HG02852 (cell line): ENCODE measurements around the gene CXCL11.
"Not testable (repeated sequence)": the region's sequence is repeated elsewhere in the genome, so short reads cannot be mapped to it uniquely, and the experiment has no call there.

ENCODE experiments used
- ATAC-seq: cut with Tn5 transposase; IDR thresholded peaks from one replicate; pipeline ENCODE4 v1.9.1; 2021; ENCODE audit warnings: mild to moderate bottlenecking, moderate library complexity; ENCODE audit not compliant: unreplicated experiment

The CXCL11 gene

DNA sequence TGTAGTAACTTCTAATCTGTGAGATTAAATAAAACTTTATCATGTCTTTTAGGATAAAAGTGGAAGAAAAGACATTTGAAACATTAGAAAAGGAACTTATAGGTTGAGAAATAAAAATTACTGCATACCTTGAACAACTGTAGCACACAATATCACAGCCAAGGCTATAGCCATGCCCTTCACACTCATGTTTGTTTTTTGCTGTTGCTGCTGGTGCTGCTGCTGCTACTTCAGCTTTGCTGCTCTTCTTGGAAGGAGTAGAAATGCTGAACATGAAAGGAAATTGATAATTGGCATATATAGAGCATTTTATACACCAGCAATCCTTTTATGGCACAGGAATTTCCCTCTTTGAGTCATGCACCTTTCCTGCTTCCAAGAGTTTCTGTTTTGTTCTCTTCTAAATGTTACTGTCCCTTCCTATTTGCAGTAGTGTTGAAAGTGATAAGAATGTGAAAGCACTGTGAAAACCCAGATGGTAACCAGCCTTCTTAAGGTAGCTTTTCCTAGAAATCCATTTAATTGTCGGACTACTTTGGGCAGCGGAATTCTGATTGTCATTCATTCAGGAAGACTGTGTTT is at the start of gene CXCL11:
CXCL11 (minus strand) TSS at position 272 of the 582 bp plus-strand sequence; CDS start at position 189, 83 bp downstream.
- no peak for ATAC-seq

DNA sequence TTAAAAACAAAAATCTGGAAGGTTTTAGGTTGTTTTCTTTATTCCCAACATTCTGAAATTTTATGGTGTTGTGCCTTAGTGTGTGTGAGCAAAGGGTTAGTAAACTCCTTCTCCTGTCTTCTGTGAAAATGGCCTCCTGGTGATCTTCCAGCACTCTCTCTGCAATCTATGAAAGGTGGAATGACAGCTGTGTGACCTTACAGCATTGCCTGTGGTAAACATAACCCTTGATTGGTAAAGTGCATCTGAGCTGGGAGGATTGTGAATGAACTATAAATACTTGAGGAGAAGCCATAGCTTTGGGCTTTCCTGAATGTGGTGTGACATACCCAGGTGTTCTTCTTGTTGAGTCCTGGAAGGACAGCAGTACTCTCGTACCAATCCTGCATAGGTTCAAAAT is 48.7 kb upstream of the CXCL11 start:
- ATAC-seq = no peak

DNA sequence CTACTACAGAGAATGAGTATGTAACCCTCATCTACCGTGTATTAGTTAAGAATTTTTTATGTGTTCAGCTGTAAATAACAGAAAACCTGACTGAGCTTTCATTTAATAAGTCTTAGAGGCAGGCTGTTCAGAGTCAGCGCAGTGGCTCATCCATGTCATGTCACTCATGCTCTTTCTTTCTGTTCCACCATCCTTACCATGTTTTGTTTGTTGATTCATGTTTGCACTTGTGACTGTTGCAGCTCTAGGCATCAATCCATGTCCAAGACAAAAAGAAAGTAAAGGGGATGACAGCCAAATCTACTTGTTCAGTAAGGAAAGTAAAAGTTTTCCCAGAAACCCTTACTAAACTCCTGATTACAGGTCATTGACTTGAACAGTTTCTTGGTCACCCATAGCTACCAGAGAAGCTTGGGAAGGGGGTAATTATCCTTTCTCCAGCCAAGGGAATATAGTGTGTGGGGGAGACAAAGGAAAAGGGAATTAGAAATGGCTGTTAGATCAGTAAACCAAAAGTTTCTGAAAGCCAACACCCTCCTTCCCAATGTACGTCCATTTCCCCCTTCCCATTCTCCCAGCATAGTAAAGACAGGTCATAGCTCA is 47.6 kb upstream of the CXCL11 start:
- ATAC-seq = no peak

DNA sequence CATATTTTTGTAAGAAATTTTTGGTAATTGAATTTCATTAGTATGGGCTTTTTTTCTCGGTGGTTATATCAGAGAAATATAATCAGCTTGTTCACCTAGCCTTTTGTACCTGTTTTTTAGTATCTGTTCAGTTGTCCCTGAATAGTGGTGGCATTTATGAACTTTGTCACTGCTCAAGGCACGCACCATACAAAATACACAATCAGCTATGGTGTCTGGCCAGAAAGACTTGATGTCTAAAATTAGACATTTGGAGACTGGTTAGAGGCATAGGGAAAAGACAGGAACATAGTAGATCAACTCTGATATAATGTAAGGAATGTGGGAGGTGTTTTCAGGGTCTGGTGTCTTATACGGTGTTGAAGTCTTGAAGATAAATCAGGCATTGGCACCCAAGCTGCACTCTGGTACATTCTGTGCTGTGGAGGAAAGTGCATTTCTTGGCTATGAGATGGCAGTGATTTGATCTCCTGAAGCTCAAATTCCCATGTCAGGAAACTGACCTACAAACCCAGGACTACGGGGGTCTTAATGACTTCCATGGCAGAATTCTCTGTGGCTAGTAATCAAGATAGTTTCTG is 42.3 kb upstream of the CXCL11 start:
- no peak for ATAC-seq

DNA sequence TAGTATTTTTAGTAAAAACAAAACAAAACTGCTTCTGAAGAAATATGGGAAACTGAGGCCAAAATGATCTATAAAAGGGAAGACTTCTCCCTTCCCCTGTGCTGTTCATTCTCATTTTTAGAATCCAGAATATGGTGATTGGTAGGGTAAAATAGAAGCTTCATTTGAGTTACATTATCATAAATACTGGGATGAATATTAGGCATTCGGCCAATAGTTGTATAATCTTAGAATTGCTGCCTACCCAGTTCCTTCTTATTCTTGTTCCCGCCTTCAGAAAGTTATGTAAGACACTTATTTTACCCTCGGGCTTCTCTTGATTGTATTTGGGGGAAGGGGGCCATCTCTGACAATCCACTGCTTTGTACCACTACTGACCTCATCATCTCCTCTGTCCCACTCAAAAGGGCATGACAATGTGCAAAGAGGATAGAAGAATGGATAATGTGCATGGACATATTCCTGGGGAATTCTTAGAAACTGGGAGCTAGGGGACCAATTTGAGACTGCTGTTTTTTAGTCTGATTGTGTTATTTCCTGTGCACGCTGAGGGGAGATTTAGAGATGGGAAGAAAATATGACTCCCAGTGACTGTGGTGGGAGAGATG is 39.2 kb upstream of the CXCL11 start:
- no peak for ATAC-seq

DNA sequence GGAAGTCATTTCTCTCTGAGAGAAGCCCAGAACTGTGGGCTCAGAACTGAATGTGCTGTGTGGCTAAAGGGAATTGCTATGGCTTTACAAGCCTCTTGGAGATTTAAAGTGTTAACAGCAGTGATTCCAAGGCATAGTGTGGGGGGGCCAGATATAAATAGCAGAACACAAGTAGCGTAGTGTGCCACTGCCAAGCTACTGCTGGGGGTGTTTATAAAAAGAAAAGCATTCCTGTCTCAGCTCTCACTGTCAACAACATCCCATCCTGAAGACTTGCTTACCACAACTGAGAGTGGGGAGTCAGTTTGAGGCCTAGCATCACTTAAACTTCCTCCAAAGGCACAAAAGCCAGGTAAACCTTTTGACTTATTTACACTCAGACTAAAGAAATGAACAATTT is 38.6 kb upstream of the CXCL11 start, which contains the start of gene ART3:
ART3 (plus strand) TSS at position 242 of the 400 bp plus-strand sequence. CDS start 1,181 bp downstream, outside the sequence.
- no peak for ATAC-seq

DNA sequence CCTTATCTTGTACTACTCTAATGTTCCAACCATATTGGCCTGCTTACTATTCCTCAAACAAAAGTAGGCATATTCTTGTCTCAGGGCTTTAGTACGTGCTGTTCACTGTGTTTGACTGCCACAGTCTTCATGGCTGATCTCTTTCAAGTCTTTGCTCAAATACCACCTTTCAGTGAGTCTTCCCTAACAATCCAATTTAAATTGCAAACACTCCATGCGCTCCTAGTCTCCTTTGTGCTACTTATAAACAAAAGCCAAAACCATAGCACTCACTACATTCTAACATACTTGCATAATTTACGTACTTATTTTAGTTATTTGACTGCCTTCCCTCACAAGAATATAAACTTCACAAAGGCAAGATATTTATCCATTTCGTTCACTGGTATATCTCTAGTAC is 36.9 kb upstream of the CXCL11 start:
- ATAC-seq = no peak

DNA sequence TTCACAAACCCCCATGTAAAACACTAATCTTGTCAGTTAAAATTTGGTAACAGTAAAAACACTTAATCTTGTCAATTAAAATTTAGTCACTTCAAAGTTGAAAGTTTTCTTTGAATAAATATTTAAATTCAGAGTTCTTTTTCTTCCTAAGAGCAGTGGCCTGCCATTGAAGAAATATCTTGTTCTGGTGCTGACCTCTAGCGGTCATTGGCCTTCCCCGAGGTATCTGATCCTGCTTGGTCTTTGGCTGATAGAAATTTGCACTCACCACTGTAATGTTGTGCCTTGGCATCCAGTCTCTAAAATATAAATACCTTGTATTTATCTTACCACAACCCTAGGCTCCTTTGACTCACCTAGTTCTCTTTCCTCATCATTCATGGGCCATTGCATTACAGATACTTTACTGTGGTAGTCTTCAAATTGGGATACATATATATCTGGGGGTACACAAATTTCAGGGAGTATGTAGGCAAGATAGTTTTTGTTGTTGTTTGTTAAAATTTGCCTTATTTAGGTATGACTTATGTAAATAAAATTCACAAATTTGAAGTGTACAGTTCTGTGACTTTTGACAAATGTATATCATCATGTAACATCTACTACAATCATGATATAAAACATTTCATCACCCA is 31.9 kb upstream of the CXCL11 start:
- ATAC-seq = no peak

DNA sequence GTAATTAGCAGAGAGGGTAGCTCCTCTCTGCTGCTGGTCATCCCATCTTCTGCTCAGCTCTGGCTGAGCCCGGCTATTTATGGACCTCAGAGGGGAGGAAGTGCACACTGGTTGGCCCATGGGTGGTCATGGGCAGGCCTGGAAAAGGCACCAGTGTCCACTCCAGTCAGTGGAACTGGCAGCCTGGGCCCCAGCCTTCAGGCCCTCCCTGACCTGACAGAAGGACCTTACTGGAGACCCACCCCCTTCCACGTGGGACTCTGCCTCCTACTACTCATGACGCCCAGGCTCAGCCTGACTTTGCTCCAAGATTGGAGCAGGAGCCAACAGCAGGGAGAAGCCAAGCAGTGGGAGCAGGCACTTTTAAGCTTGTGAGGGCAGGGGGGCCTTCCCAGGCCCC is 30.7 kb upstream of the CXCL11 start:
- no peak for ATAC-seq

DNA sequence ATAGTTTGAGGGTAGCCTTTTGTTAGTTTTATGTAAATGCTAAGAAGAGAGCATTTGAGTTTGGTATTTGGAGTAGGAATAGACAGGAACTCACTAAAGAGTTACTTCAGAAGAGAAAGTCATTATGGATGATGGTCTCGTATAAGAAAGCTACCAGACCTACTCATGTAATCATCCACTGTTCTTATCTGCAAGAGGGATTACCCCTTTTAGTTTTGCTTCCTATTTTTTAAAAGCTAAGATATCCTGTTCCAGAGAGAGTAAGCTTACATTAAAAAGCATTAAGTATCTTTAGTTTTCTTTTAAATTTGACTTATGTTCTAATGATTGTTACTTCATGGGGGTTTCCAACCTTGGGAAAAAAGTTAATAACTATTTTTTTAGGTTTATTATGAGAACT is 26.1 kb upstream of the CXCL11 start:
- peak; percentile 64 for ATAC-seq

DNA sequence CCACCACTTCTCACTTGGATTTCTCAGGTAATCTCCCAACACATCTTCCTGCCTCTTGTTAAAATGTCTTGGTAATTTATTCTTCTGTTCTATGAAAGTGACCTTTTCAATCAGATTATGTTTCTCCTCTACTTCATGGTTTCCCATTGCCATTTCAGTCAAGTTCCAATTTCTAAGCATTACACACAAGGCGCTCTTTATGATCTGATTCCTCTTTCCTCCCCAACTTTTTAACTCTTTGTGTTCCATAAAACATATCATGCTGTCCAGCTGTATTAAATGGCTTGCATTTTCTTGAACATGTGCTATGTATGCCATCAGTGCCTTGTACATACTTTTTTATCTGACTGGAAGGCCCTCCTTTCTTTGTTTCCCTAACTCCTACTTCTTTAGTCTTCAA is 25.6 kb upstream of the CXCL11 start:
- no peak for ATAC-seq

DNA sequence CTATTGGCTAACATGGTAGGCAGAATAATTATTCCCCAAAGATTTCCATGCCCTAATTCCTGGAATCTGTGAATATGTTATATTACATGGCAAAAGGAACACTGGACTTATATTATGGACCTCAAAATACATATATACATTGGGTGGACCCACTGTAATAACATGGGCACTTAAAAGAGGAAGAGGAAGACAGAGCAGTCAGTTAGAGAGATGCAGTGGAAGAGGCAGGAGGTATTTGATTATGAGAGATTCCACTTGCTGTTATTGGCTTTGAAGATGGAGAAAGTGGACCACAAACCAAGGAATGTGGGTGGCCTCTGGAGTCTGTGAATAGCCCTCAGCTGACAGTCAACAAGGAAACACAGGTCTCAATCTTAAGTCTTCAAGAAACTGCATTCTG is 24.6 kb upstream of the CXCL11 start:
- no peak for ATAC-seq

DNA sequence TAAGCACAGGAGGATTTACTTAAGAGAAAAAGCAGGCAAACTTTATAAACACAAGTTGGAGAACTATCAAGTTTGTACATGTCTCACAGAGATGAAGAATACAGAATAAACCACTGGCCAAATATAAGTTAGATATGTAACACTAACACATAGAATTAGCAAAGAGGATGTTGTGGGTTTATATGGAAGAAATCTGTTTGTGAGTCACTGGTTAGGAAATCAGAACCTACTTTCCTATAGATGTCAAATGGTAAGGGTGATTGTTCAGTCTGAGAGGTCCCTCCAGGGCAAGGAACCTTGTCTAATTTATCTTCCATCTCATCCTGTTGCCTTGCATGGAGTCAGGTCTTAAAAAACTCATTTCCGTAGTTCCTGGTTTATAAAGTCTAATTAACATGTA is 23.9 kb upstream of the CXCL11 start:
- no peak for ATAC-seq

DNA sequence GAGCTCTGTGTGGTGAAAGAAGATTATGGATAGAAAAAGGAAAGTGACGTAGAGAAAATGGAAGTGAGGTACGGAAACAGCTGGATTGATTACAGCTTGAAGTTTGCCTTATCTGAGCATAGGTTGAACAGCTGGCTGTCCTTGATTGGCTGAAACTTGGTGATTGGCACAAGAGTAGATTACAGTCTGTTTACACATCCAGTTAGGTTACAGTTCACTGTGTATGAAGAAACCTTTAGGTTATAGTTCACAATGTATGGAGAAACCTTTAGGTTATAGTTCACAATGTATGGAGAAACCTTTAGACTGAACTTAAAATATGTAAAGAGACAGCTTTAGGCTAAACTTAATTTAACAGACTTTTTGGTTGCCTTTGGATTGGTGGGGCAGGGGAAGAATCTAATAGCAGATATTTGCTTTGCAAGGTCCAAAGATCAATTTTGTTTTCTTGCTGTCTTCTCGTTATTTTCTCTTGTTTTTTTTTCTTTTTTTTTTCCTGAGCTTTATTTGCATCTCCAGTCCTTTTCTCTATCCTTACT is 23.1 kb upstream of the CXCL11 start:
- no peak for ATAC-seq

DNA sequence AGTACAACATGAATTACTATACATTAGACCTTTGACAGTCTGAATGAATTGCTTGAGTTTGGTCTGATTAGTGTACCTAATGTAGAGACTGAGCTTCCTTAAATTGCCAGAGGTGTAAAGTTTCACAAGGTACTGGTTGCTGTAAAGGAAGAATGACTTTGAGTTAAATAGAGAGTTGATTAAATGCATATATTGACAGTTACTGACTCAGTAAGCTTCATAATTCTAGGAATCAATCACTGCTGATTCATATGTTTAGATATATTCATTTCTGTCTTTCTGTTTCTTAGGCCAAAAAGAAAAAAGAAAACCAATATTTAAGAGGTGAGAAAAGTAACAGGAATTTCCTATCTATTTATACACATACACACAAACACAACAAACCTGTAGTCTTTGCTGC is 22.4 kb upstream of the CXCL11 start:
- peak; percentile 47 for ATAC-seq

DNA sequence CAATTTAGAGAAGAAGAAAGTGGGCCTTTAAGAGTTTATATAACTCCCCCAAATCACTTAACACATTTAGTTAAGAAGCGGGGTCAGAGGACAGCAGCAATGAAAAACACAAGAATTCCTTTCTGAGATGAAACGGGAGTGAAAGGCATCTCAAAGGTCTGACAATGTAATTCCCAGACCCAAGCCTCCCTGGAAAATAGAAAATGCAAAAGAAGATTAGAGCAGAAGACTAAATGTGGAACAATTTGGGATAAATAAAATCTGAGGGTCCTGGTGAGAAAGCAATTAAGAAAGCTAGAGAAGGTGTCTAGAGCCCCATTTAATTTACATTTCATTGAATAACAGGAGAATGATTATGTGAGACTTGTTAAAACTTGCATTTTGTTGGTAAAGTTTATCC is 19.6 kb upstream of the CXCL11 start:
- ATAC-seq = no peak

DNA sequence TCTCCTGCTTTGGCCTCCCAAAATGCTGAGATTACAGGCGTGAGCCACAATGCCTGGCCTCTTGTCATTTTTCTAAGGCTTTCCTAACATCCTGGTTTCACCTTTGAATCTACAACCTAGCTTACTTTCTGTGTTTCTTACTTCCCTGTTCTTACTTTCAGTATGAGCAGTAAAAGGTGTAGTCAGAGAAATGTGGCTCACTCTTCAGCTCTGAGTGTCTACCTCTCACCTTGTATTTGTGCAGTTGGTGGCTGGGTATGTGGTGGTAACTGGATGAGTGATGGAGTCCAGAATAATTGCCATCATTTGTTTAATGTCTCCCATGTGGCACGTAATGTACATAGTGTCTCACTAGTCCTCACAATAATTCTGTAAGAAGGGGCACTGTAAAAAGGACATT is 19.1 kb upstream of the CXCL11 start:
- ATAC-seq = peak; percentile 96

DNA sequence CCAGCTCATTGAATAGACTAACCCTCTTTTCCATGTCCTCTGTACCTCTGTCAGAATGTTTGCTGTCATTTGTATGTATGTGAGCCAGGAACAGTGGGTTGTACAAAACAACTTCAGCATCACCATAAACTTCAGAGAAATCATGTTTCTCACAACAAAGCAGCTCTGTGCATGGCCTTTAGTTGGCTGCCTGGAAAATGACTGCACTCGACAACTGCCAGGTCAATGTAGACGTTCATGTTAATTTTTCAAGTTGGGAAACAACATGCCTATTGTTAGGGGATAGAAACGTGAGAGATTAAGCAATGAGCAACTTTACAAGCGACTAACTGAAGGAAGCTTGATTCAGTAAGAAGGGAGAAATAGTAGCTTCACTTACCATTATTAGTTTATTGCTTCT is 17.9 kb upstream of the CXCL11 start:
- no peak for ATAC-seq

DNA sequence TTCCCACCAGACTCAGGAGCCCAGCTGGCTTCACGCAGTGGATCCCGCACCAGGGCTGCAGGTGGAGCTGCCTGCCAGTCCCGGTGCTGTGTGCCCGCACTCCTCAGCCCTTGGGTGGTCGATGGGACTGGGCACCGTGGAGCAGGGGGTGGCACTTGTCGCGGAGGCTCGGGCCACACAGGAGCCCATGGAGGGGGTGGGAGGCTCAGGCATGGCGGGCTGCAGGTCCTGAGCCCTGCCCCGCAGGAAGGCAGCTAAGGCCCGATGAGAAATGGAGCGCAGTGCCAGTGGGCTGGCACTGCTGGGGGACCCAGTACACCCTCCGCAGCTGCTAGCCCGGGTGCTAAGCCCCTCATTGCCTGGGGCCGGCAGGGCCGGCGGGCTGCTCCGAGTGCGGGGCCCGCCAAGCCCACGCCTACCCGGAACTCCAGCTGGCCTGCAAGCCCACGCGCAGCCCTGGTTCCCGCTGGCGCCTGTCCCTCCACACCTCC is 14.7 kb upstream of the CXCL11 start:
- ATAC-seq = not testable (repeated sequence)

DNA sequence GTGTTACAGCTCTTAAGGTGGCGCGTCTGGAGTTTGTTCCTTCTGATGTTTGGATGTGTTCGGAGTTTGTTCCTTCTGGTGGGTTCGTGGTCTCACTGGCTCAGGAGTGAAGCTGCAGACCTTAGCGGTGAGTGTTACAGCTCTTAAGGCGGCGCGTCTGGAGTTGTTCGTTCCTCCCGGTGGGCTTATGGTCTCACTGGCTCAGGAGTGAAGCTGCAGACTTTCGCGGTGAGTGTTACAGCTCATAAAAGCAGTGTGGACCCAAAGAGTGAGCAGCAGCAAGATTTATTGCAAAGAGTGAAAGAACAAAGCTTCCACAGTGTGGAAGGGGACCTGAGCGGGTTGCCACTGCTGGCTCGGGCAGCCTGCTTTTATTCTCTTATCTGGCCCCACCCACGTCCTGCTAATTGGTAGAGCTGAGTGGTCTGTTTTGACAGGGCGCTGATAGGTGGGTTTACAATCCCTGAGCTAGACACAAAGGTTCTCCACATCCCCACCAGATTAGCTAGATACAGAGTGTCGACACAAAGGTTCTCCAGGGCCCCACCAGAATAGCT is 14.1 kb upstream of the CXCL11 start:
- ATAC-seq = not testable (repeated sequence)

DNA sequence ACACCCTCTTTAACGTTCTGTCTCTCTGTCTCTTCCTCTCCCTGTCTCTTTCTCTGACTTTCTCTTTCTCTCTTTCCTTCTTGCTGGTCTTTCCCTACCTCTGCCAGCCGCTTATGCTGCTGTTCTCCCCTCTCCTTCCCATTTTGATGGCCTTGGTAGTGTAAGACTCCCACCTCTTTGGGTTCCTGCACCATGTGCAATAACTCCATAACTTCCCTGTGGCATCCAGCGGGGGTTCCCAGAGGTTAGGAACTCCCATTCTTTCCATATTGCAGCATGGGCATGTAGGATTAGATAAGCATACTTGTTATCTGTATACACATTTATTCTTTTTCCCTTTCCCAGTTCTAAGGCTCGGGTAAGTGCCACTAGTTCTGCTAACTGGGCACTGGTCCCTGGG is 8.8 kb upstream of the CXCL11 start:
- not testable (repeated sequence) for ATAC-seq
